ENCODE data around the gene NAGK. TPM values are rescaled to one million over a fixed set of nuclear protein-coding genes. Genes with fewer than 3 reads are reported as not detected.

NAGK gene
- total and polyA plus RNA-seq, 9 of the 15 experiments (the other 6 are each of a cell fraction or from before 2014, with no cell fraction given), result 4.9 to 14.9 (median 10.6) TPM

DNA sequence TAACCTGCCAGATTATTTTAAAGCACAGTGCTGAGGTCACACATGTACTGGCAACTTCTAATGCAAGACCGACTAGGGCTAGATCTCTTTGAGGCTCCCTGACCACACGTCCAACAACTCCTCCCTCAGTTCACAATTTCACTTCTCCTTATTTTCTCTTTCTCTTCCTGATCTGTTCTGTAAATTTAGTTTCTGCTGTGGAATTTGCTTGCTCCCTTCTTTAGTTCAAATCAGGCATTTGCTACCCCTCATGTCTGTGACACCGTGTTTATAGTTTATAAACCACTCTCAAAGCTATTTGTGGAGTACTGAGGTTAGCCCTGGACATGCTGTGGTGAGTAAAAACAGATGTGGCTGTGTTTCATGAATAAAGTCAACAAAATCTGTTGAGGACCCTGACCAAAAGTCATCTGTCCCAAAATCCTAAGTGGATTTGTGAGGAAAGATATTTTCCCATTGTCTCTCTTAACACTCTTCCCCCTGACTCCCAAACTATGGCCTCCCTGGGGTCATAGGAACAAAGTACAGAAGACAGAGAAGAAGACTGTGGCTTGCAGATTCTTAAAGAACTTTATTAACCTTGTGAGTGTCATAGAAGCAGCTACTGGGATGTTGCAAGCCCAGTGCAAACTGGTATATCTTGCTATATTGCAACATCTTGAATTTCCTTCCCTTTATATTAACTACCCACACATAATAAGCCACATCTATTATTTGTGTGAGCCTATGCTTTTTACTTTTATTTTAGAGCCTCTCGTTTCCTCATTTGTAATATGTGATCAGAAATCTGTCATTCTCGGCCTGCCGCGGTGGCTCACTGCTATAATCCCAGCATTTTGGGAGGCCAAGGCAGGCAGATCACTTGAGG is 3.5 kb upstream of the NAGK start (continued):
- TF ChIP-seq, protein P1, sequence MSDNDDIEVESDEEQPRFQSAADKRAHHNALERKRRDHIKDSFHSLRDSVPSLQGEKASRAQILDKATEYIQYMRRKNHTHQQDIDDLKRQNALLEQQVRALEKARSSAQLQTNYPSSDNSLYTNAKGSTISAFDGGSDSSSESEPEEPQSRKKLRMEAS (CRISPR knock-in tag; IDR thresholded peaks at IDR 0.05), result no peak
- TF ChIP-seq ETV1 (tag; conservative IDR thresholded peaks at IDR 0.05; ENCODE audit: low read depth) (no peak), ELF1 (tag; IDR thresholded peaks at IDR 0.05) (no peak), FOXA1 (IDR thresholded peaks at IDR 0.05; ENCODE audit: borderline replicate concordance) (no peak), SMAD3 (CRISPR knock-in tag; conservative IDR thresholded peaks at IDR 0.05) (no peak), PHB2 (IDR thresholded peaks at IDR 0.05; ENCODE audit: low read depth) (no peak)

DNA sequence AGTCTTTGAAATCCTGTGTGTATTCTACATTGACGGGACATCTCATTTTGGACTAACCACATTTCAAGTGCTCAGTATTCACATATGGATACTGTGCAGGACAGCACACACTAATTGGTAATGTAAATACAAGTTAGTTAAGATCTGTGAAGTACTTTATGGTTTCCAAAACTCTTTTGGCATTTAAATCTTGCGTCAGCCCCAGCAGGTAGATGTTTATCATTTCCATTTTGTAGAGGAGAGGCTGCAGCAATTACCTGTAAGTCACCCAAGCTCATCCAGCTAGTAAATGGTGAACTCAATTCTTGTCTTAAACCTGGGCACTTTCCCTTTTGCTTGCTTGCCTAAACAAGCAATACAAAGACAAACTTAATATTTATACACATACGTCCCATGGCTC is 1.6 kb upstream of the NAGK start:
- H3K9ac ChIP-seq (ENCODE audit: insufficient read depth in 1 of 2, low read depth in 2 of 2, low read length in 2 of 2), result no peak overlapping the region
- in situ Hi-C loops (cut with MboI) (no loop called here), intact Hi-C loops (cut with micrococcal nuclease) (loop anchor here (5.0 kb wide), 1 partner anchor 385 kb away; the partner anchor contains the start of gene DYSF)
- H3K79me2 ChIP-seq (ENCODE audit: control insufficient read depth, insufficient read depth, low read length), result peaks cover 10% of the 10 kb centered on the region; the same call in 2 of the 3 replicates
- peaks cover 0 to 7% of the 10 kb centered on the region in 2 experiments; a peak in 1 of 5 replicates for H3K27me3 ChIP-seq (ENCODE audit: control insufficient read depth in 2 of 2, insufficient read depth in 2 of 2, low read length in 2 of 2)
- 93% methylated on average over 3 of the region's 3 CpGs for WGBS (ENCODE audit: insufficient coverage, low coverage, missing lambda C conversion rate)
- CTCF ChIA-PET (ENCODE audit: low intra/inter-chr PET ratio), result no interaction called here
- no peak overlapping the region for H3K4me3 ChIP-seq
- POLR2A ChIA-PET, result no interaction called here
- no peak overlapping the region for H2AFZ ChIP-seq (ENCODE audit: low read depth, low read length)
- H4K20me1 ChIP-seq (replicated peaks; ENCODE audit: control insufficient read depth, insufficient read depth, low read length), result 0 out of 2 replicates have a peak, but pooled peaks cover 3% of the 10 kb centered on the region
- H3K36me3 ChIP-seq (ENCODE audit: control insufficient read depth, insufficient read depth, low read length), result no peaks in the 10 kb centered on the region
- H3K4me1 ChIP-seq (replicated peaks in 1 of 2; ENCODE audit: control insufficient read depth in 2 of 2, insufficient read depth in 2 of 2, low read length in 2 of 2), result peaks cover 22 to 29% of the 10 kb centered on the region in 2 experiments
- ATAC-seq (no peak), FAIRE-seq (no peak), DNase-seq (ENCODE audit: extremely low read depth in 1 of 4, low spot score in 3 of 4) (no peak)
- H3K27ac ChIP-seq (ENCODE audit: extremely low read depth, low read depth, low read length), result no peak overlapping the region
- no peaks in the 10 kb centered on the region for H3K9me1 ChIP-seq (ENCODE audit: control insufficient read depth, insufficient read depth, low read length)
- BruUV-seq (replicated peaks), result no TSS peak
- no peak overlapping the region for H3K4me2 ChIP-seq (ENCODE audit: insufficient read depth, low read length)
- H3K9me3 ChIP-seq (replicated peaks; ENCODE audit: control insufficient read depth, insufficient read depth, low read depth, low read length), result no peaks in the 10 kb centered on the region
- TF ChIP-seq, protein P2, sequence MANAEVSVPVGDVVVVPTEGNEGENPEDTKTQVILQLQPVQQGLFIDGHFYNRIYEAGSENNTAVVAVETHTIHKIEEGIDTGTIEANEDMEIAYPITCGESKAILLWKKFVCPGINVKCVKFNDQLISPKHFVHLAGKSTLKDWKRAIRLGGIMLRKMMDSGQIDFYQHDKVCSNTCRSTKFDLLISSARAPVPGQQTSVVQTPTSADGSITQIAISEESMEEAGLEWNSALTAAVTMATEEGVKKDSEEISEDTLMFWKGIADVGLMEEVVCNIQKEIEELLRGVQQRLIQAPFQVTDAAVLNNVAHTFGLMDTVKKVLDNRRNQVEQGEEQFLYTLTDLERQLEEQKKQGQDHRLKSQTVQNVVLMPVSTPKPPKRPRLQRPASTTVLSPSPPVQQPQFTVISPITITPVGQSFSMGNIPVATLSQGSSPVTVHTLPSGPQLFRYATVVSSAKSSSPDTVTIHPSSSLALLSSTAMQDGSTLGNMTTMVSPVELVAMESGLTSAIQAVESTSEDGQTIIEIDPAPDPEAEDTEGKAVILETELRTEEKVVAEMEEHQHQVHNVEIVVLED (CRISPR knock-in tag; IDR thresholded peaks at IDR 0.05), result no peak
- TF ChIP-seq ZNF23 (CRISPR knock-in tag; IDR thresholded peaks at IDR 0.05), result no peak
- no peak for TF ChIP-seq SRSF1 (IDR thresholded peaks at IDR 0.05; ENCODE audit: low read depth, low read length)
- TF ChIP-seq, protein P3, sequence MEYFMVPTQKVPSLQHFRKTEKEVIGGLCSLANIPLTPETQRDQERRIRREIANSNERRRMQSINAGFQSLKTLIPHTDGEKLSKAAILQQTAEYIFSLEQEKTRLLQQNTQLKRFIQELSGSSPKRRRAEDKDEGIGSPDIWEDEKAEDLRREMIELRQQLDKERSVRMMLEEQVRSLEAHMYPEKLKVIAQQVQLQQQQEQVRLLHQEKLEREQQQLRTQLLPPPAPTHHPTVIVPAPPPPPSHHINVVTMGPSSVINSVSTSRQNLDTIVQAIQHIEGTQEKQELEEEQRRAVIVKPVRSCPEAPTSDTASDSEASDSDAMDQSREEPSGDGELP (CRISPR knock-in tag; IDR thresholded peaks at IDR 0.05; ENCODE audit: borderline replicate concordance), result no peak
- TF ChIP-seq GTF2E2 (tag; IDR thresholded peaks at IDR 0.05), result no peak
- no peak for TF ChIP-seq ZNF165 (CRISPR knock-in tag; IDR thresholded peaks at IDR 0.05; ENCODE audit: borderline replicate concordance)
- no peak for TF ChIP-seq TAF15 (IDR thresholded peaks at IDR 0.05; ENCODE audit: low read depth, low read length)
- TF ChIP-seq SMAD2 (IDR thresholded peaks at IDR 0.05; ENCODE audit: low read depth, low read length), result no peak
- no peak for TF ChIP-seq PTRF (tag; IDR thresholded peaks at IDR 0.05)
- TF ChIP-seq FOXP1 (CRISPR knock-in tag; IDR thresholded peaks at IDR 0.05), result no peak
- TF ChIP-seq ZNF395 (CRISPR knock-in tag; IDR thresholded peaks at IDR 0.05), result no peak

Data from K562 (cell line).